ENCODE results near the gene EIF3J.
"Not testable (repeated sequence)": the region's sequence is repeated elsewhere in the genome, so short reads cannot be mapped to it uniquely, and the experiment has no call there.

EIF3J gene

GRCh38 chr15:44560926-44561325 is 24.0 kb downstream of the EIF3J start:
- H3K4me1 Mint-ChIP-seq (ENCODE audit: low read depth), result peaks cover 15% of the 10 kb centered on the region
- H3K27me3 Mint-ChIP-seq (ENCODE audit: low read depth); H3K4me3 Mint-ChIP-seq; H3K9me3 Mint-ChIP-seq: not testable (repeated sequence)
- H3K27ac Mint-ChIP-seq, result peak overlapping the region; percentile 57
- H3K36me3 Mint-ChIP-seq (ENCODE audit: low read depth), result peaks cover 48% of the 10 kb centered on the region

- Mint-ChIP-seq H3K27ac (no peak overlapping the region), H3K9me3 (no peaks in the 10 kb centered on the region), H3K27me3 (ENCODE audit: low read depth) (no peaks in the 10 kb centered on the region), H3K36me3 (ENCODE audit: low read depth) (peaks cover 46% of the 10 kb centered on the region), H3K4me1 (ENCODE audit: low read depth) (peaks cover 6% of the 10 kb centered on the region), H3K4me3 (no peak overlapping the region)
Observed at GRCh38 chr15:44565387-44566154, 28.6 kb downstream of the EIF3J start.

- peaks cover under 1% of the 10 kb centered on the region for H3K4me1 Mint-ChIP-seq (ENCODE audit: low read depth)
- peaks cover 44% of the 10 kb centered on the region for H3K36me3 Mint-ChIP-seq (ENCODE audit: low read depth)
- H3K27ac Mint-ChIP-seq, result no peak overlapping the region
Observed at GRCh38 chr15:44566155-44566540, 29.2 kb downstream of the EIF3J start.

GRCh38 chr15:44568338-44568737 is 31.4 kb downstream of the EIF3J start:
- H3K4me3 Mint-ChIP-seq, result no peak overlapping the region
- no peak overlapping the region for H3K27ac Mint-ChIP-seq
- H3K9me3 Mint-ChIP-seq, result no peaks in the 10 kb centered on the region
- no peaks in the 10 kb centered on the region for H3K27me3 Mint-ChIP-seq (ENCODE audit: low read depth)
- peaks cover 39% of the 10 kb centered on the region for H3K36me3 Mint-ChIP-seq (ENCODE audit: low read depth)
- H3K4me1 Mint-ChIP-seq (ENCODE audit: low read depth), result no peaks in the 10 kb centered on the region

More at GRCh38 chr15:44566155-44566540, 29.2 kb downstream of the EIF3J start:
- Mint-ChIP-seq H3K9me3 (no peaks in the 10 kb centered on the region), H3K4me3 (no peak overlapping the region), H3K27me3 (ENCODE audit: low read depth) (no peaks in the 10 kb centered on the region)

GRCh38 chr15:44569316-44569715 is 32.4 kb downstream of the EIF3J start:
- Mint-ChIP-seq H3K4me1 (ENCODE audit: low read depth) (no peaks in the 10 kb centered on the region), H3K4me3 (no peak overlapping the region), H3K9me3 (no peaks in the 10 kb centered on the region), H3K27me3 (ENCODE audit: low read depth) (no peaks in the 10 kb centered on the region), H3K36me3 (ENCODE audit: low read depth) (peaks cover 37% of the 10 kb centered on the region), H3K27ac (no peak overlapping the region)

GRCh38 chr15:44570361-44570760 is 33.4 kb downstream of the EIF3J start:
- peaks cover 35% of the 10 kb centered on the region for H3K36me3 Mint-ChIP-seq (ENCODE audit: low read depth)
- H3K27me3 Mint-ChIP-seq (ENCODE audit: low read depth), result no peaks in the 10 kb centered on the region

GRCh38 chr15:44573386-44573785 is 36.4 kb downstream of the EIF3J start:
- H3K36me3 Mint-ChIP-seq (ENCODE audit: low read depth), result peaks cover 19% of the 10 kb centered on the region
- H3K4me3 Mint-ChIP-seq, result no peak overlapping the region
- H3K9me3 Mint-ChIP-seq, result no peaks in the 10 kb centered on the region
- no peaks in the 10 kb centered on the region for H3K27me3 Mint-ChIP-seq (ENCODE audit: low read depth)
- no peak overlapping the region for H3K27ac Mint-ChIP-seq
- peaks cover 4% of the 10 kb centered on the region for H3K4me1 Mint-ChIP-seq (ENCODE audit: low read depth)

More at GRCh38 chr15:44570361-44570760, 33.4 kb downstream of the EIF3J start:
- H3K4me3 Mint-ChIP-seq, result no peak overlapping the region
- no peak overlapping the region for H3K27ac Mint-ChIP-seq
- H3K9me3 Mint-ChIP-seq, result no peaks in the 10 kb centered on the region
- no peaks in the 10 kb centered on the region for H3K4me1 Mint-ChIP-seq (ENCODE audit: low read depth)

GRCh38 chr15:44574734-44575133 is 37.8 kb downstream of the EIF3J start:
- no peak overlapping the region for H3K4me3 Mint-ChIP-seq
- H3K4me1 Mint-ChIP-seq (ENCODE audit: low read depth), result peaks cover 8% of the 10 kb centered on the region
- H3K27ac Mint-ChIP-seq, result peak overlapping the region; percentile 8
- peaks cover 23% of the 10 kb centered on the region for H3K36me3 Mint-ChIP-seq (ENCODE audit: low read depth)
- H3K9me3 Mint-ChIP-seq, result no peaks in the 10 kb centered on the region
- H3K27me3 Mint-ChIP-seq (ENCODE audit: low read depth), result no peaks in the 10 kb centered on the region

- no peak overlapping the region for H3K27ac Mint-ChIP-seq
- H3K27me3 Mint-ChIP-seq (ENCODE audit: low read depth), result no peaks in the 10 kb centered on the region
- no peak overlapping the region for H3K4me3 Mint-ChIP-seq
- no peaks in the 10 kb centered on the region for H3K9me3 Mint-ChIP-seq
- H3K36me3 Mint-ChIP-seq (ENCODE audit: low read depth), result peaks cover 31% of the 10 kb centered on the region
- peaks cover 18% of the 10 kb centered on the region for H3K4me1 Mint-ChIP-seq (ENCODE audit: low read depth)
Observed at GRCh38 chr15:44580105-44580504, 43.2 kb downstream of the EIF3J start.

- Mint-ChIP-seq H3K27me3 (ENCODE audit: low read depth) (no peaks in the 10 kb centered on the region), H3K4me3 (no peak overlapping the region), H3K36me3 (ENCODE audit: low read depth) (peaks cover 40% of the 10 kb centered on the region), H3K9me3 (no peaks in the 10 kb centered on the region), H3K27ac (no peak overlapping the region), H3K4me1 (ENCODE audit: low read depth) (peaks cover 10% of the 10 kb centered on the region)
Observed at GRCh38 chr15:44584162-44584749, 47.3 kb downstream of the EIF3J start.

- Mint-ChIP-seq H3K27me3 (ENCODE audit: low read depth) (no peaks in the 10 kb centered on the region), H3K4me3 (no peak overlapping the region), H3K9me3 (no peaks in the 10 kb centered on the region), H3K36me3 (ENCODE audit: low read depth) (peaks cover 44% of the 10 kb centered on the region), H3K27ac (no peak overlapping the region), H3K4me1 (ENCODE audit: low read depth) (peaks cover 9% of the 10 kb centered on the region)
Observed at GRCh38 chr15:44585633-44586032, 48.7 kb downstream of the EIF3J start.

GRCh38 chr15:44588541-44588940 is 51.6 kb downstream of the EIF3J start:
- Mint-ChIP-seq H3K36me3 (ENCODE audit: low read depth) (peaks cover 40% of the 10 kb centered on the region), H3K4me3 (no peak overlapping the region), H3K27ac (no peak overlapping the region), H3K9me3 (no peaks in the 10 kb centered on the region), H3K27me3 (ENCODE audit: low read depth) (no peaks in the 10 kb centered on the region), H3K4me1 (ENCODE audit: low read depth) (peaks cover 8% of the 10 kb centered on the region)

GRCh38 chr15:44591326-44591725 is 54.4 kb downstream of the EIF3J start:
- peaks cover 10% of the 10 kb centered on the region for H3K4me1 Mint-ChIP-seq (ENCODE audit: low read depth)
- H3K27ac Mint-ChIP-seq, result no peak overlapping the region
- H3K27me3 Mint-ChIP-seq (ENCODE audit: low read depth), result no peaks in the 10 kb centered on the region
- no peak overlapping the region for H3K4me3 Mint-ChIP-seq
- peaks cover 37% of the 10 kb centered on the region for H3K36me3 Mint-ChIP-seq (ENCODE audit: low read depth)
- H3K9me3 Mint-ChIP-seq, result no peaks in the 10 kb centered on the region

- Mint-ChIP-seq H3K36me3 (ENCODE audit: low read depth) (peaks cover 44% of the 10 kb centered on the region), H3K9me3 (no peaks in the 10 kb centered on the region), H3K4me3 (no peak overlapping the region), H3K27me3 (ENCODE audit: low read depth) (no peaks in the 10 kb centered on the region), H3K27ac (peak overlapping the region; percentile 31), H3K4me1 (ENCODE audit: low read depth) (peaks cover 24% of the 10 kb centered on the region)
Observed at GRCh38 chr15:44593042-44593736, 56.2 kb downstream of the EIF3J start.

GRCh38 chr15:44595246-44595645 is 58.3 kb downstream of the EIF3J start:
- no peaks in the 10 kb centered on the region for H3K9me3 Mint-ChIP-seq
- H3K27me3 Mint-ChIP-seq (ENCODE audit: low read depth), result no peaks in the 10 kb centered on the region

More at GRCh38 chr15:44595246-44595645, 58.3 kb downstream of the EIF3J start:
- H3K4me3 Mint-ChIP-seq, result no peak overlapping the region
- H3K4me1 Mint-ChIP-seq (ENCODE audit: low read depth), result peaks cover 33% of the 10 kb centered on the region
- H3K27ac Mint-ChIP-seq, result no peak overlapping the region
- H3K36me3 Mint-ChIP-seq (ENCODE audit: low read depth), result peaks cover 42% of the 10 kb centered on the region

Measured in T-helper 1 cell treated with Interleukin-12 subunit alpha and Interleukin-12 subunit beta and Interleukin-4 antibody, amounts not matched to agents 30 μg/mL and 1 μg/mL, for 36 hours (primary cell).